HG02840 (cell line): ENCODE results near the gene SPEF2.
"Not testable (repeated sequence)": the region's sequence is repeated elsewhere in the genome, so short reads cannot be mapped to it uniquely, and the experiment has no call there.

Experiments
- ATAC-seq: cut with Tn5 transposase; IDR thresholded peaks from one replicate; pipeline ENCODE4 v1.9.1; 2021; ENCODE audit warnings: mild to moderate bottlenecking, moderate library complexity, moderate number of reproducible peaks; ENCODE audit not compliant: unreplicated experiment, low FRiP score

SPEF2 gene

DNA sequence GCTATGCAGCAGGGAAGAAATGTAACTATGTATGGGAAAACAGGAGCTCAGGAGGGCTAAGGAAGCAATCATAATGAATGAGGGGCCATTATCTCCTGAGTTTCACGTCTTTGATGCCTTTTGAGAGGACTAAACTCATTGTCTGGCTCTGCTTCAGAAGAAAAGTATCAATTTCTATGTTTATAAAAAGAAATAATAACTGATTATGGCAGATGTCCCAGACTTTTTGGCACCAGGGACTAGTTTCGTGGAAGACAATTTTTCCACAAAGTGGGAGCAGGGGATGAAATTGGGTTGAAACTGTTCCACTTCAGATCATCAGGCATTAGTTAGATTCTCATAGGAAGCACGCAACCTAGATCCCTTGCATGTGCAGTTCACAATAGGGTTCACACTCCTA, 230.3 kb downstream of the SPEF2 start:
- ATAC-seq, result no peak

DNA sequence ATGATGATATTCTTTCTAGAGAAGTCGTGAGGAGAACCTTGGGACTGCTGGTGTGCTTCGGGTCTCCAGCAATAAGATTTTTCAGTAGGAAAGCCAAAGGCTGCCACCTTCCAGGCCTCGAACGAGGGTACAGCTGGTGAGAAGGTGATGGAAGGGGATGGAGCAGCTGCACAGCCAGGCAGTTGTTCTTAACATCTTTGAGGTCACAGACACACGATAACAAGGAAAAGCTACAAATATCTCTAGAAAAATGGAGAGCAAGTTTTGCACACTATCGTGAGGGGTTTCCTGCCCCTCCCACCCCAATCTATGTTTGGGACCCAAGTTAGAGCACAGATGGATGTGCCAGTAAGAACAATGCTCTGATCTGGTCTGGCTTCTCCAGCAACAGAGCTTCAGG, 232.2 kb downstream of the SPEF2 start:
- no peak for ATAC-seq

DNA sequence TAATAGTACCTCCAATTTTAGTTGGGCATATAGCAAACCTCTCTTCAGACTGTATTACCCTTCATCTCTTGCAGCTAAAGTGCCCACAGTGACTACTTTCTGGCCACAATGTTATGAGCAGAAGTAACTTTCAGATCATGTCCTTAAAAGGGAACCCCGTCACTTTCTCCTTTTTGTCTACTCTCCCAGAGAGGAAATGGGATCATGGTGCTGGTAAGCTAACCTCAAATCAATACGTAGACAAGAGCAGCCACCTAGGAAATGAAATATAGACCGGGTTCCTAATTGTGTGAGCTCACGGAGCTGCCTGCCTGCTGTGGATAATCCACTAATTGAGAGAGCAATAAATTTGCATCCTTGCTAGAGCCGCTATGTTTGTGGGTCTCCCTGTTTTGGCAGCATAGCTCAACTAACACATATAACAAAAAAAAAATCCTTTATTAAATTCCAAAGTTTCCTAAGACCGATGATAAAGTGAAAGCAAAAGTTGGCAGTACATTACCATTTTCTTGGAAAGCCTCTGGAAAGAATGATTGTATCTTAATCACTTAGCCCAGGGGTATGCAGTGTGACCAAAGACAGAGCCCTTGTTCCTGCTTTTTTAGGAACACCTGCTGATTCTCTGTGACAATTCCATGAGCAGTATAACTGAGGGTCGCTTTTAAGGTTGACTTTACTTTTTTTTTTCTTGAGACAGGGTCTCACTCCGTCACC, 233.5 kb downstream of the SPEF2 start:
- ATAC-seq, result no peak

DNA sequence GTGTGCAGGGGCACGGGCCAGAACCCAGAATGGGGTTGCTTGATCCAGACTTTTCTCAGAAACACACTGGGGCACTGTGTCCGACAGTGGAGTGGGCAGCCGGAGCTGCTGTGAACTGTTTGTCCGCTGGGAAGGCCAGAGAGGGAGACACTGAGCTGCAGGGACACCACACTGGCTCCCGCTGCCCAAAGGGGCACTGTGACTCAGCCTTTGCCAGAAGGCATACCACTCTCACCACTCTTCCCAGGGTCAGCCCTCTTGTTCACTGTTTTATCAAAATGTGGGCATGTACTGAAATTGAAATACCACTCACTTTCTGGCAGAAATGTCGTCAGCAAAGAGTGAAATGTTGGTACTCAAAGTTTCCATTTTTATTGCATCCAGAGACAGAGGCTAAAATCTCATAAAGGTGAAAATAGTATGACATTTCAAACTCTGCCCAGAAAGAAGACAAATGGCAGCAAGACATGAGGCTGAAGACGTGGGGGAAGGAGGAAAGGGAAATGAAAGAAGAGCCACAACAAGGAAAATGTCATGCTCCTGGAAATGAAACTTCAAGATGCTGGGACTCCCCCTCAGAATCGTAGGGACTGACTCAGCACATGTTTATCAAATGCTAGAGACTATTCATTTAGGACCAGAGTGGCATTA, 234.5 kb downstream of the SPEF2 start:
- no peak for ATAC-seq

DNA sequence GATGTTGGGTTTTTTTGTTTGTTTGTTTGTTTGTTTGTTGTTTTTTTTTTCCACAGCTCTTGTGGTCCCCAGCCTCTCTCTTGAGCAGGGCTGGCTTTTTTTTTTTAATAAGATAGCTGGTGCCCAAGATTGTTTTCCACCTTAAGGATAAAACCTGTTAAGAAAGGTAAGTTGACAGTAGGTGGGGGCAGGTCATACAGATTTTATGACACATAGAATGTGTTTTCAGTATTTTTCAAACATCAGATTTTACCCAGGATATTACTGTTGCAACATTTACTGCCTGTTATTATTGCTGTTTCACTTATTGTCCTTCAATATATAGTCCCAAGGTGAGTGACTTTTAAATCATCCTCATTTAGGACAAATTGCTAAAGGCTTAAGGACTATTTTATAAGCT, 235.1 kb downstream of the SPEF2 start:
- no peak for ATAC-seq

DNA sequence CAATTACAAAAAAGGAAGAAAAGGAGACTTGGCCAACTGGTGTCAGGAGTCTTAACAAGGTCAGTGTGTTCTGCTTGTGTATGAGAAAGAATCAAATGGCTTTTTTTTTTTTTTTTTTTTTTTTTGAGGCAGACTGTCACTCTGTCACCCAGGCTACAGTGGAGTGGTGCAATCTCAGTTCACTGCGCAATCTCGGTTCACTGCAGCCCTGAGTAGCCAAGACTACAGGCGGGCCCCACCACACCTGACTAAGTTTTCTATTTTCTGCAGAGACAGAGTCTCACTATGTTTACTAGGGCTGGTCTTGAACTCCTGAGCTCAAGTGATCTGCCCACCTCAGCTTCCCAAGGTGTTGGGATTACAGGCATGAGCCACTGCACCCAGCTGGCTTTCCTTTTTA, 236.0 kb downstream of the SPEF2 start:
- no peak for ATAC-seq

DNA sequence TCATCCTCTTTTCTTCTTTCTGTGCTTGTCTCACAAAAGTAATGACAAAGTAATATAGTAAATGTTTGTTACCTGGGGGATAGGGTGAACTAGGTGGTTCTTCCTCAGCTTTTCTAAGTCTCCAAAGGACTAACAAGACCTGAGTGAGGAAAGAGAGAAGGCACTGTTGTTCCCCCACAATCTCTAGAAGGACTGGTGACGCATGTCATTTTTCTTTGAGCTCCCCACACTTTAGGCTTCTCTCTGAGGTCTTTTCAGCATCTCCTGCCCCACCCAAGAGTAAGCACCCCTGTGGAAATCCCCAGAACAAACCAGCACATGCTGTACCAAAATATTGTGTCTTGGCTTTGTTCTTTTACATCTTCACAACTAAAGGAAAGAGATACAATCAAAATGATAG, 236.6 kb downstream of the SPEF2 start:
- ATAC-seq, result no peak

DNA sequence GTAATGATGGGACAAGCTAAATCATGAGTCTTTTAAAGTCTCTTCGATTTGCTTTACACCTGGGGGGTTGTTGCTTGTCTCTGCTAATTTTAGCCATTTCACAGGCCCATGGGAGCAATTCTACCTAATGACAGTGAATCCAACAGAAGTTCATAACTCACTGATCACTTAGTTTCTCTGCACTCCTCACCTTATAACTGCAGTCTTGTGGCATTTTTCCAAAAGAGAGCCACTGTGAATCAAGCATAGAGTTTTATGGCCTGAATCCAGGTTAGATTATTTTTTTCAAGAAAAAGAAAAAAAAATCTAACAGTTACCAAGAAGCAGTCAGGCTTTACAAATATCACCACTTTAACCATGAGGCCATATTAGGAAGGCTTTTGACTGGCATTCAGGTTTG, 237.5 kb downstream of the SPEF2 start:
- no peak for ATAC-seq

DNA sequence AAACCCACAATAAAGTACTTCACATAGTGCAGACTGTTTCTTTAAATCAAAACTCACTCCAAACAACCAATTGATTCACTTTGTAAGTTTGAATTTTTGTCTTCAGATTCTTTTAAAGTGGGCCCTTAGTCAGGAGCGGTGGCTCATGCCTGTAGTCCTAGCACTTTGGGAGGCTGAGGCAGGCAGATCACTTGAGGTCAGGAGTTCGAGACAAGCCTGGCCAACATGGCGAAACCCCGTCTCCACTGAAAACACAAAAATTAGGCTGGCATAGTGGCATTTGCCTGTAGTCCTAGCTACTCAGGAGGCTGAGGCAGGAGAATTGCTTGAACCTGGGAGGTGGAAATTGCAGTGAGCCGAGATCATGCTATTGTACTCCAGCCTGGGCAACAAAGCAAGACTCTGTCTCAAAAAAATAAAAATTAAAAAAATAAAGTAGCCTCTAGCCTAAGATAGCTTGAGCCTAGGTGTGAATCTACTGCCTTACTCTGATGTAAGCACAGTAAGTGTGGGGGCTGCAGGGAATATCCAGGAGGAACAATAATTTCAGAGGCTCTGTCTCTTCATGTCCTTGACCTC, 238.6 kb downstream of the SPEF2 start:
- ATAC-seq, result not testable (repeated sequence)

DNA sequence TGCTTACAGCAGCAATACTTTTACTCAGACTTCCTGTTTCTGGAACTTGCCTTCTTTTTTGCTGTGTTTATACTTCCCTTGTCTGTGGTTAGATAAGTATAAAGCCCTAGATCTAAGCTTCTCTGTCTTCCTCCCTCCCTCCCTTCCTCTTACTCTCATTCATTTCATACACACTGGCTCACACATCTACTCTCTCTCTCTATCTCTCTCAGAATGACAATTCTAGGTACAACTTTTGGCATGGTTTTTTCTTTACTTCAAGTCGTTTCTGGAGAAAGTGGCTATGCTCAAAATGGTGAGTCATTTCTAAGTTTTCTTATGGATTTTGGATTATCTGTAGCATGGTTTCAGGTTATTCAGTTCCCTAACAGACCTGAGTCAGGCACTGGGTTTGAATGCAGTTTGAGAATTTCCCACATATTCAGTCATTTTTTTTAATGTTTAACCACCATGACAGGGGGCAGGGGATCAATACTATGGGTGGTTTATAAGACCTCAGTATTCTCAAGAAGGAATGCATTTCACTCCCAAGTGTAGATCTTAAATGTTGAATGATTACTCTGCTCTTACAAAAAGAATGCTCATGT, 239.2 kb downstream of the SPEF2 start, which contains the start of gene IL7R:
TSS of gene IL7R (plus strand) at position 127 of the 587 bp plus-strand sequence. CDS start at position 214, 87 bp downstream.
- ATAC-seq, result no peak

DNA sequence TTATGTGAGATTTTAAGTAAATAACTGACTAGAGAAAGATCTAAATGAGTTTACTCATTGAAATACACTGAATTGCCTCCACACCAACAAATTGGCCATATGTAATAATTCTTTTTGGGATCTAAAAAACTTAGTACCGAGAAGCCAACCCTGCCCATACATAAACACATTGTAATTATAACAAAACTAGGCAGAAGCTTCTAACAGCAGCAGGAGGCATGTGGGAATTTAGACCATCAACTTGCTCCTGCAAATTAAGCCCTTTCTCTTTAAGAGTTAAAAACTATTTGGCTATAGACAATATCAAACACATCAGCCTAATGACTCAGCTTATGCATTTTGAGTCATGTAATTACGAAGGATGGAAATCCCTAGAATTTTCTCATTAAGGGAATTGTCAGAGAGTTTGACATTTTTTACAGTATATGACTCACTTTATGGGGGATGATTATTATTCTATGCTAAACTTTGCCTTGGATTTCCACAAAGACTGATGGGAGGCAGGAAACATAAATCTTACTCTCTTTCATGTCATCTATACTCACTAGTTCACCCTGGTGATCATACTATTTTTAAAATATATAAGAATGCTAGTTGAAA, 240.0 kb downstream of the SPEF2 start:
- no peak for ATAC-seq

DNA sequence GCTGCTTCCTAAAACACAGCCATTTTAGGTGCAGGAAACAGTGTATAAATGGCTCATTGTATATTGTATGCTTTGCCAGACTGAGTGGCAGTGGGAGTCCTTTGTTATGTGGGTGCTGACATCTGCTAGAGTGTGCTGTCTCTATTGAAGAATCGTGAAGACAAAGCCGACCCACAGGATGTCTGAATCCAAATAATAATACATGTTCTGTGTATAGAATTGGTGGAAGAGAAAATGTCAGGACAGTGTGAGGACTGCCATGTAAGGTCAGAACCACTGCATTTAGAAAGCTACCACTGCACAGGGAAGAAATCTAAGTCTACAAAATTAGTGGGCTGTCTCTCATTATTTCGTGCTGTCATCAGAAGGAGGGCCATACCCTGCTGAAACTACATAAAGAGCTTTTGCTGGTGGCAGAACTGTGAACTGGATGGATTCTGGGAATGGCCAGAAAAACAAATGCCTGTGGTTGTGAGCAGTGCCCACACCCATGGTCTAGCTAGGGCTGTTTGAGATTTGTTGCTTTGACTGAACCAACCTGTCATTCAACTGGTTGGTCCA, 241.5 kb downstream of the SPEF2 start:
- ATAC-seq, result no peak

DNA sequence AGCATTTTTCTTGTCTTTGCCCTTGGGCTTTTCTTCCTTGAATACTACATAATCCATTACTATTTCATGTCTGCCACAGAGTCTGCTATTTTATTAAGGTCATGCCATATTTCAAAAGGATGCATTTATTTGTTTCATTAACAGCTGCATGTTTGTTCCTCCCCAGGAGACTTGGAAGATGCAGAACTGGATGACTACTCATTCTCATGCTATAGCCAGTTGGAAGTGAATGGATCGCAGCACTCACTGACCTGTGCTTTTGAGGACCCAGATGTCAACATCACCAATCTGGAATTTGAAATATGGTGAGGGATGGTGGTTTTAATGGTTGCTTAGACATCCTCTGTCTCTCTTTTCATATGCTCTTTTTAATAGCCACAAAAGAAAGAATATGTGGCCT, 243.0 kb downstream of the SPEF2 start:
- ATAC-seq, result no peak

DNA sequence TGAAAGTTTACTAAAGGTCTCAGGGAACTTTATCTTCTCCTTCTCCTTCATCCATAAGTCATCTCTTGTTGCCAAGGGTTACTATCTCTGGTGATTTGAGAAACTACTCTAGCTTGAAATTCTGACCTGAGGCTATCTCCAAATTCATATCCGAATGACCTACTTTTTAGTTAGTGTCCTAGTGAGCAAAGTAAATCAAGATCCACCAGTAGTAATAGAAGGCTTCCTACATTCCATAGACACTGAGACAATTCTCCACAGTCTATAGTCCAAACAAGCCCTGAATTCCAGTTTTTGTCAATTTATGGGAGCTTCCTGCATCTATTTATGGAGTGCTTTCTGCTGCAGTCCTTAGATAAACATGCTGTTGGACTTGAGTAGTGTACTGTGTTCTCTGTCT, 244.1 kb downstream of the SPEF2 start:
- no peak for ATAC-seq

DNA sequence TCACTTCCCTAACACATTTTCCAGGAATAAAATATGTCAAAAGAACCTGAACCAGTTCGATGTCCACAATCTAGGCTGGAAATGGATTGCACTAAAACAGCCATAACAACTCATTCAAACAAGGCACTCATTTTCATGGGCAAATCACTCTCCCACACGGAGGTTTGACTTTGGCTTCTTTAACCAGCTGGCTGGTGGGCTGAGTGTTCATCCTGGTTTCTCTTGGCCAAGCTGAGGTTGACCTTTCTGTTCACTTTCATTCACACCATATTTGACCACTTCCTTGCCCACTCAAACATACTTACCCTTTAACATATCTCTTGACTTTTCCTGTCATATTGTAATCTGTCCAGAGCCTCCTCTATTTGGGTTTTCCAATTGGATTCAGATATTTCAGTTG, 244.5 kb downstream of the SPEF2 start:
- no peak for ATAC-seq

DNA sequence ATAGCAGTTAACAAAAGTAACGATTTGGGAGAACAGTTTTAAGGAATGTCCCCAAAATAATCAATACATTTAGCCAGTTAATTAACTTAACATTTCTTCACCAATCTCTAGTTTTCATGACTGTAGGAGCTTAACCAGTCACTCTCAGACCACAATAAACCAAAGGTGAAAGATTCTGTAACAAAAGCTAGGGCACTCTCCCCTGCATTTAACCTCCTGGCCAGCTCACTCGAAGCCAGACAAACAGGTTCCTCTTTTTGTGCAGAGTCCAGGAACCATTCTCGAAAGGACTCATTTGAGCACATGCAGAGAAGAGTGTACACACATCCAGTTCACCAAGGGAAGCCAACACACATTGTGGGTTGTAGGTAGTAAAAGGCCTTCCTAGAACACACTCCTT, 245.5 kb downstream of the SPEF2 start:
- no peak for ATAC-seq
